ENCODE data around the gene CAPZA2.

Gene CAPZA2

GRCh38 chr7:116840256-116840655 is 22.1 kb upstream of the CAPZA2 start:
- TF ChIP-seq, protein P1, sequence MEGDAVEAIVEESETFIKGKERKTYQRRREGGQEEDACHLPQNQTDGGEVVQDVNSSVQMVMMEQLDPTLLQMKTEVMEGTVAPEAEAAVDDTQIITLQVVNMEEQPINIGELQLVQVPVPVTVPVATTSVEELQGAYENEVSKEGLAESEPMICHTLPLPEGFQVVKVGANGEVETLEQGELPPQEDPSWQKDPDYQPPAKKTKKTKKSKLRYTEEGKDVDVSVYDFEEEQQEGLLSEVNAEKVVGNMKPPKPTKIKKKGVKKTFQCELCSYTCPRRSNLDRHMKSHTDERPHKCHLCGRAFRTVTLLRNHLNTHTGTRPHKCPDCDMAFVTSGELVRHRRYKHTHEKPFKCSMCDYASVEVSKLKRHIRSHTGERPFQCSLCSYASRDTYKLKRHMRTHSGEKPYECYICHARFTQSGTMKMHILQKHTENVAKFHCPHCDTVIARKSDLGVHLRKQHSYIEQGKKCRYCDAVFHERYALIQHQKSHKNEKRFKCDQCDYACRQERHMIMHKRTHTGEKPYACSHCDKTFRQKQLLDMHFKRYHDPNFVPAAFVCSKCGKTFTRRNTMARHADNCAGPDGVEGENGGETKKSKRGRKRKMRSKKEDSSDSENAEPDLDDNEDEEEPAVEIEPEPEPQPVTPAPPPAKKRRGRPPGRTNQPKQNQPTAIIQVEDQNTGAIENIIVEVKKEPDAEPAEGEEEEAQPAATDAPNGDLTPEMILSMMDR (conservative IDR thresholded peaks at IDR 0.05; ENCODE audit: low read depth, low read length) = no peak
- no peak overlapping the region for H3K4me3 ChIP-seq (ENCODE audit: low read length)
- no peak for DNase-seq (ENCODE audit: low read depth)

GRCh38 chr7:116842371-116842770 is 20.0 kb upstream of the CAPZA2 start:
- no peak overlapping the region for H3K4me3 ChIP-seq (ENCODE audit: low read length)
- no peak for DNase-seq (ENCODE audit: low read depth)
- TF ChIP-seq, protein P1 (conservative IDR thresholded peaks at IDR 0.05; ENCODE audit: low read depth, low read length) = no peak

- H3K4me3 ChIP-seq (ENCODE audit: low read length) = no peak overlapping the region
Measured at GRCh38 chr7:116843378-116843777, 19.0 kb upstream of the CAPZA2 start.

DNA sequence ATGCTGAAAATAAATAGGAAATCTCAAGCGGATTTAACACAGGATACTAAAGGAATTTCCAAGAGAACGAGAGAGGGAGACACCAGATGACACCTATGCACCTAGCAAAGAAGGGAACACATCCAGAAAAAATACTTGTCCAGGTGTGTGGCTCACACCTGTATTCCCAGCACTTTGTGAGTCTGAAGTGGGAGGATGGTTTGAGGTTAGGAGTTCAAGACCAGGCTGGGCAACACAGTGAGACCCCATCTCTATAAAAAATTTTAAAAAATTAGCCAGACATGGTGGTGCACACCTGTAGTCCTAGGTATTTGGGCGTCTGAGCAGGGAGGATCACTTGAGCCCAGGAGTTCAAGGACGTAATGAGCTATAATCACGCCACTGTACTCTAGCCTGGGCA is 11.2 kb upstream of the CAPZA2 start:
- TF ChIP-seq, protein P1 (conservative IDR thresholded peaks at IDR 0.05; ENCODE audit: low read depth, low read length) = no peak
- H3K4me3 ChIP-seq (ENCODE audit: low read length) = no peak overlapping the region
- no peak for DNase-seq (ENCODE audit: low read depth)

More at GRCh38 chr7:116843378-116843777, 19.0 kb upstream of the CAPZA2 start:
- TF ChIP-seq, protein P1 (conservative IDR thresholded peaks at IDR 0.05; ENCODE audit: low read depth, low read length) = no peak
- no peak for DNase-seq (ENCODE audit: low read depth)

GRCh38 chr7:116851671-116852070 is 10.7 kb upstream of the CAPZA2 start:
- no peak for DNase-seq (ENCODE audit: low read depth)
- H3K4me3 ChIP-seq (ENCODE audit: low read length) = no peak overlapping the region
- TF ChIP-seq, protein P1 (conservative IDR thresholded peaks at IDR 0.05; ENCODE audit: low read depth, low read length) = no peak

DNA sequence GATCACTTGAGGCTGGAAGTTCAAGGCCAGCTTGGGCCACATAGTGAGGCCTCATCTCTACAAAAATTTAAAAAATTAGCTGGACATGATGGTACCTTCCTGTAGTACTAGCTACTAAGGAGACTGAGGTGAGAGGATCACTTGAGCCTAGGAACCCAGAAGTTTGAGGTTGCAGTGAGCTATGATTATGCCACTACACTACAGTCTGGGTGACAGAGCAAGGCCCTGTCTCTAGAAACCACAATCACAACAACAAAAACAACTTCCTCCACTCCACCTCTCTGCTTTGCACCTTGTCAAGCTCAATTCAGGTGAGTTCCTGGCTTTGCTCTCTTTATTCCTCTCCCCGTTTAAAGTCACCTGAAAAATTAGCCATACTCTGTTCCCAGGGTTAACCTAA is 8.3 kb upstream of the CAPZA2 start:
- no peak overlapping the region for H3K4me3 ChIP-seq (ENCODE audit: low read length)
- TF ChIP-seq, protein P1 (conservative IDR thresholded peaks at IDR 0.05; ENCODE audit: low read depth, low read length) = no peak
- no peak for DNase-seq (ENCODE audit: low read depth)

- no peak for DNase-seq (ENCODE audit: low read depth)
- TF ChIP-seq, protein P1 (conservative IDR thresholded peaks at IDR 0.05; ENCODE audit: low read depth, low read length) = no peak
- no peak overlapping the region for H3K4me3 ChIP-seq (ENCODE audit: low read length)
Measured at GRCh38 chr7:116857052-116857451, 5.3 kb upstream of the CAPZA2 start.

Data from retinal pigment epithelial cell (primary cell).